ENCODE measurements around the gene B3GNT2. TPM values are rescaled to one million over a fixed set of nuclear protein-coding genes. Genes with fewer than 3 reads are reported as not detected.

Gene B3GNT2
- polyA plus RNA-seq, 1 donor from 2014 or later, result 5.8 TPM

DNA sequence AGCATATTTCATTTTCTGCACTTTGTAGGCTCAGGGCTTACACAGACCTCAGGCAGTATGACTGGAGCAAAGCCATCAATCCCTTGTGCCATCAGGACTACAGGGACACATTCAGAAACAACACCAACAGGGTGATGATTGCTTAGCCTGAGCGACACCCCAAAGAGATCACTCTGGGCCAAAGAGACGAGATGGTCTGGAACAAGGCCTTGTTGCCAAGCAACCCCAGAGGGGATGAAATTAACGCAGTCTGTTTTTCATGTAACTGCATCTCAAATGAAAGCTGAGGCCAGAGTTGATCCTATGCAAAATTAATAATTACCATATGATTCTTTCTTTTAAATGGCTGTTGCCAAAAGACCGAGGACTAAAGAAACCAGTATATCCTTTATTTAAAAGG lies 20.2 kb upstream of the B3GNT2 start:
- Histone ChIP-seq H3K27me3 (ENCODE audit: insufficient read depth, low read depth, low read length) (no peaks in the 10 kb centered on the region), H3K9me2 (ENCODE audit: insufficient read depth, low read length) (no peaks in the 10 kb centered on the region), H3K4me3 (ENCODE audit: low read length) (peak overlapping the region; percentile 11), H3K9me3 (ENCODE audit: low read length) (no peaks in the 10 kb centered on the region), H4K20me1 (ENCODE audit: insufficient read depth) (no peaks in the 10 kb centered on the region), H3F3A (ENCODE audit: insufficient read depth, low read length, poor library complexity, severe bottlenecking) (no peaks in the 10 kb centered on the region), H3K4me2 (ENCODE audit: low read length) (peak overlapping the region; percentile 34), H3K27ac (ENCODE audit: low read length) (peak overlapping the region; percentile 73), H3K9ac (ENCODE audit: low read length) (peak overlapping the region; percentile 26), H3K79me2 (replicated peaks; ENCODE audit: insufficient read depth, low read length) (no peaks in the 10 kb centered on the region), H2AFZ (ENCODE audit: low read depth, low read length) (peak overlapping the region; percentile 19), H3K36me3 (ENCODE audit: insufficient read depth, low read length) (no peaks in the 10 kb centered on the region)
- no peak for TF ChIP-seq SMC3 (conservative IDR thresholded peaks at IDR 0.05; ENCODE audit: poor library complexity)

DNA sequence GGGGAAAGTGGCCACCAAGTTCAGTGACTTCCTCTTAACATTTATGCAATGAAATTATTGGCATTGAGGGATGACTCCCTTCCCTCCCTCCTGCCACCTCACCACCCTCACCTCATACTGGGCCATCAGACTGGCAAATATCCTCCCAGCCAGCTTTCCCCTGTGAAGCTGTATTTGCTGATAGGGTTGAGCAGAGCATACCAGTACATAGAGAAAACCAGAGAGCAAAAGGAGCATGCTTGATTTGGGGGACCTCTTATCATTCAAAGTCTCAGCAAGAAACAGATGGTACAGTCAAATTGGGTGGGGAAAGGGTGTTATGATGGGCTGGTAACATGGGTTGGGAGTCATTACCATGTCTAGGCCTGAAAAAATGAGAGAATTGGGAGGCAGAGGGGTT lies 19.1 kb upstream of the B3GNT2 start:
- no peaks in the 10 kb centered on the region for H3K79me2 ChIP-seq (replicated peaks; ENCODE audit: insufficient read depth, low read length)
- no peaks in the 10 kb centered on the region for H3K9me2 ChIP-seq (ENCODE audit: insufficient read depth, low read length)
- no peaks in the 10 kb centered on the region for H4K20me1 ChIP-seq (ENCODE audit: insufficient read depth)
- no peak overlapping the region for H3K9ac ChIP-seq (ENCODE audit: low read length)
- no peaks in the 10 kb centered on the region for H3K27me3 ChIP-seq (ENCODE audit: insufficient read depth, low read depth, low read length)
- H3K9me3 ChIP-seq (ENCODE audit: low read length), result no peaks in the 10 kb centered on the region
- no peak overlapping the region for H3K4me2 ChIP-seq (ENCODE audit: low read length)
- H3F3A ChIP-seq (ENCODE audit: insufficient read depth, low read length, poor library complexity, severe bottlenecking), result no peaks in the 10 kb centered on the region
- H3K4me3 ChIP-seq (ENCODE audit: low read length), result no peak overlapping the region
- H3K27ac ChIP-seq (ENCODE audit: low read length), result peak overlapping the region; percentile 73
- H2AFZ ChIP-seq (ENCODE audit: low read depth, low read length), result no peak overlapping the region
- H3K36me3 ChIP-seq (ENCODE audit: insufficient read depth, low read length), result no peaks in the 10 kb centered on the region
- no peak for TF ChIP-seq EP300 (conservative IDR thresholded peaks at IDR 0.05; ENCODE audit: poor library complexity, severe bottlenecking)
- TF ChIP-seq TAF1 (IDR thresholded peaks at IDR 0.05; ENCODE audit: low read depth), result no peak
- TF ChIP-seq RAD21 (conservative IDR thresholded peaks at IDR 0.05), result no peak
- TF ChIP-seq SMC3 (conservative IDR thresholded peaks at IDR 0.05; ENCODE audit: poor library complexity), result no peak
- TF ChIP-seq POLR2AphosphoS5 (IDR thresholded peaks at IDR 0.05), result no peak
- no peak for TF ChIP-seq MXI1 (conservative IDR thresholded peaks at IDR 0.05; ENCODE audit: poor library complexity, severe bottlenecking)
- TF ChIP-seq, protein P1, sequence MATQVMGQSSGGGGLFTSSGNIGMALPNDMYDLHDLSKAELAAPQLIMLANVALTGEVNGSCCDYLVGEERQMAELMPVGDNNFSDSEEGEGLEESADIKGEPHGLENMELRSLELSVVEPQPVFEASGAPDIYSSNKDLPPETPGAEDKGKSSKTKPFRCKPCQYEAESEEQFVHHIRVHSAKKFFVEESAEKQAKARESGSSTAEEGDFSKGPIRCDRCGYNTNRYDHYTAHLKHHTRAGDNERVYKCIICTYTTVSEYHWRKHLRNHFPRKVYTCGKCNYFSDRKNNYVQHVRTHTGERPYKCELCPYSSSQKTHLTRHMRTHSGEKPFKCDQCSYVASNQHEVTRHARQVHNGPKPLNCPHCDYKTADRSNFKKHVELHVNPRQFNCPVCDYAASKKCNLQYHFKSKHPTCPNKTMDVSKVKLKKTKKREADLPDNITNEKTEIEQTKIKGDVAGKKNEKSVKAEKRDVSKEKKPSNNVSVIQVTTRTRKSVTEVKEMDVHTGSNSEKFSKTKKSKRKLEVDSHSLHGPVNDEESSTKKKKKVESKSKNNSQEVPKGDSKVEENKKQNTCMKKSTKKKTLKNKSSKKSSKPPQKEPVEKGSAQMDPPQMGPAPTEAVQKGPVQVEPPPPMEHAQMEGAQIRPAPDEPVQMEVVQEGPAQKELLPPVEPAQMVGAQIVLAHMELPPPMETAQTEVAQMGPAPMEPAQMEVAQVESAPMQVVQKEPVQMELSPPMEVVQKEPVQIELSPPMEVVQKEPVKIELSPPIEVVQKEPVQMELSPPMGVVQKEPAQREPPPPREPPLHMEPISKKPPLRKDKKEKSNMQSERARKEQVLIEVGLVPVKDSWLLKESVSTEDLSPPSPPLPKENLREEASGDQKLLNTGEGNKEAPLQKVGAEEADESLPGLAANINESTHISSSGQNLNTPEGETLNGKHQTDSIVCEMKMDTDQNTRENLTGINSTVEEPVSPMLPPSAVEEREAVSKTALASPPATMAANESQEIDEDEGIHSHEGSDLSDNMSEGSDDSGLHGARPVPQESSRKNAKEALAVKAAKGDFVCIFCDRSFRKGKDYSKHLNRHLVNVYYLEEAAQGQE (IDR thresholded peaks at IDR 0.05; ENCODE audit: borderline replicate concordance), result no peak
- TF ChIP-seq, protein P2, sequence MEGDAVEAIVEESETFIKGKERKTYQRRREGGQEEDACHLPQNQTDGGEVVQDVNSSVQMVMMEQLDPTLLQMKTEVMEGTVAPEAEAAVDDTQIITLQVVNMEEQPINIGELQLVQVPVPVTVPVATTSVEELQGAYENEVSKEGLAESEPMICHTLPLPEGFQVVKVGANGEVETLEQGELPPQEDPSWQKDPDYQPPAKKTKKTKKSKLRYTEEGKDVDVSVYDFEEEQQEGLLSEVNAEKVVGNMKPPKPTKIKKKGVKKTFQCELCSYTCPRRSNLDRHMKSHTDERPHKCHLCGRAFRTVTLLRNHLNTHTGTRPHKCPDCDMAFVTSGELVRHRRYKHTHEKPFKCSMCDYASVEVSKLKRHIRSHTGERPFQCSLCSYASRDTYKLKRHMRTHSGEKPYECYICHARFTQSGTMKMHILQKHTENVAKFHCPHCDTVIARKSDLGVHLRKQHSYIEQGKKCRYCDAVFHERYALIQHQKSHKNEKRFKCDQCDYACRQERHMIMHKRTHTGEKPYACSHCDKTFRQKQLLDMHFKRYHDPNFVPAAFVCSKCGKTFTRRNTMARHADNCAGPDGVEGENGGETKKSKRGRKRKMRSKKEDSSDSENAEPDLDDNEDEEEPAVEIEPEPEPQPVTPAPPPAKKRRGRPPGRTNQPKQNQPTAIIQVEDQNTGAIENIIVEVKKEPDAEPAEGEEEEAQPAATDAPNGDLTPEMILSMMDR (IDR thresholded peaks at IDR 0.05; ENCODE audit: poor library complexity, severe bottlenecking), result no peak
- TF ChIP-seq EZH2 (IDR thresholded peaks at IDR 0.05; ENCODE audit: borderline replicate concordance, insufficient read depth, low read length, poor library complexity, severe bottlenecking), result no peak

All from neural cell (in vitro differentiated cells).